Measurements from ENCODE around the gene CDCP1.

GRCh38 chr3:45132568-45133211, 13.5 kb downstream of the CDCP1 start:
- TF ChIP-seq CTCF (IDR thresholded peaks at IDR 0.05): no peak
- TF ChIP-seq POLR2A (IDR thresholded peaks at IDR 0.05): no peak
